Measurements from ENCODE around the gene SELPLG.

The SELPLG gene

DNA sequence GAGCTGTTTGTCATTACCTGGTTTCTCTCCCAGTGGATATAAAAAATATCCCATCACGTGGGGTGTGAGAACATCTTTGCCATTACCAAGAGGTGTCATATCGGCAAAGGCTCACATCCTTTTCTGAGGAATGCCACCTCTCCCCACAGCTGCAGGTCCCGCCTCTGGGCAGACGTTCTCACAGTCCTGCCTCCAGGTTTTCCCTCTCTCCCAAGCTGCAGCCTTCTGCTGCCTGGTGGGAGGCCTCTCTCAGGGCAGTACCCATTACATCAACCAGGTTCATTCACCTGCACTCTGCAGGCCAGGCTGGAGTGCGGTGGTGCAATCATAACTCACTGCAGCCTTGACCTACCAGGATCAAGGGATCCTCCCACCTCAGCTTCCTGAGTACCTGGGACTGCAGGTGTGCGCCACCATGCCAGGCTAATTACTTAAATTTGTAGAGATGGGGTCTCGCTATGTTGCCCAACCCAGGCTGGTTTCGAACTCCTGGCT, 20.9 kb downstream of the SELPLG start:
- H3K4me3 ChIP-seq (ENCODE audit: low read depth, low read length): no peak overlapping the region
- DNase-seq (ENCODE audit: low read depth): no peak
- TF ChIP-seq, protein P1, sequence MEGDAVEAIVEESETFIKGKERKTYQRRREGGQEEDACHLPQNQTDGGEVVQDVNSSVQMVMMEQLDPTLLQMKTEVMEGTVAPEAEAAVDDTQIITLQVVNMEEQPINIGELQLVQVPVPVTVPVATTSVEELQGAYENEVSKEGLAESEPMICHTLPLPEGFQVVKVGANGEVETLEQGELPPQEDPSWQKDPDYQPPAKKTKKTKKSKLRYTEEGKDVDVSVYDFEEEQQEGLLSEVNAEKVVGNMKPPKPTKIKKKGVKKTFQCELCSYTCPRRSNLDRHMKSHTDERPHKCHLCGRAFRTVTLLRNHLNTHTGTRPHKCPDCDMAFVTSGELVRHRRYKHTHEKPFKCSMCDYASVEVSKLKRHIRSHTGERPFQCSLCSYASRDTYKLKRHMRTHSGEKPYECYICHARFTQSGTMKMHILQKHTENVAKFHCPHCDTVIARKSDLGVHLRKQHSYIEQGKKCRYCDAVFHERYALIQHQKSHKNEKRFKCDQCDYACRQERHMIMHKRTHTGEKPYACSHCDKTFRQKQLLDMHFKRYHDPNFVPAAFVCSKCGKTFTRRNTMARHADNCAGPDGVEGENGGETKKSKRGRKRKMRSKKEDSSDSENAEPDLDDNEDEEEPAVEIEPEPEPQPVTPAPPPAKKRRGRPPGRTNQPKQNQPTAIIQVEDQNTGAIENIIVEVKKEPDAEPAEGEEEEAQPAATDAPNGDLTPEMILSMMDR (IDR thresholded peaks at IDR 0.05; ENCODE audit: control insufficient read depth, extremely low read depth, insufficient read depth): no peak

DNA sequence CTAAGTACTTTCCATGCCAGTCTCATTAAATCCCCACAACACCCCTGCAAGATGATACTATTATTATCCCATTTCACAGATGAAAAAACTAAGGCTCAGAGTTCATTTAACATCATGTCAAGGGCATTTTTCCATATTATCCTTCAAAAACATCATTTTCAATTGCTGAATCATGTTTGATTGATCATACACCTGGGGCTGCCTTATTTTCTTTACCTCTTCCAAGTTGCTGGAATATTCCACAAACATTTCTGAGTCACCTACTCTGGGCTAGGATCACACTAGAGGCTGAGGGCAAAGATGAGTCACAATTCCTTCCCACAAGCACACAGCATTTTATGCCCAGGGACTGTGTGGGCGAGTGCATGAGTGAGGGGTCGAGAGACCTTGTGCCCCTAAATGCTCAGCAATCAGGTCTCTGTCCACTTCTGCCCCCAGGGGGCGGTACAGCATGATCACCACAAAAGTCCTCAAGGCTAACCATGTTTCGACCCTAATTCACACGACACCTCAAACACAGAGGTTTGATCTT, 21.7 kb downstream of the SELPLG start:
- TF ChIP-seq, protein P1 (IDR thresholded peaks at IDR 0.05; ENCODE audit: control insufficient read depth, extremely low read depth, insufficient read depth): peak; percentile 26; the same call in 1 of the 2 replicates
- DNase-seq (ENCODE audit: low read depth): no peak
- no peak overlapping the region for H3K4me3 ChIP-seq (ENCODE audit: low read depth, low read length)

DNA sequence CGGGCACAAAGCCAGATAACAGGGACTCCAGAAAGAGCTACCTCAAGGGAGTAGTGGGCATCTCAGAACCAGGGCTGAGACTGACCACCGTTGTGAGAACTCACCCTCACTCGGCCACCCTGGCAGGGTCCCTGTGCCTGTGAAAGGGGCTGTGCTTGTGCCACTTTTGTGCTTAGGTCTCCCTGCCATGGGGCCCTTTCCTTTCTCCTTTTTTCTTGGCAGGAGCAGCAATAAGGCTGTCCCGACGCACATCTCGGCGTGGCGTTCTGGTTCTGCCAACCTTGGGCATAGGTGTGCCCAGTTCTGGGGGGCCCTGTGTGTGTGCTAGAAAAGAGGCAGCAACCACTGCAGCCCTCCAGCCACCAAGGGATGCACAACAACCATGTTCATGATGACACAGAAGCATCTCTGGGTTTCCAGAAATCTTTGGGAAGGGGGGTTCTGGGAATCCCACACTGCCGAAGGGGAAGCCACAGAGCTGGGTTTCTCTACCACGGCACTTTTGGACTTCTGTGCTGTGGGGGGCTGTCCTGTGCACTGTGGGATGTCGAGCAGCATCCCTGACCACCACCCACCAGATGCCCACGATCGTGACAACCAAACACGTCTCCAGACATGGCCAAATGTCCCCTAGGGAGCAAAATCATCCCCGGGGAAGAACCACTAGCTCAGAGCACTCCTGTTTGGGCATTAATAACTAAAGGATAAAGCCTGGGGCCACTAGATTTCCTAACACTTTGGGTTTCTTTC, 22.7 kb downstream of the SELPLG start:
- TF ChIP-seq, protein P1 (IDR thresholded peaks at IDR 0.05; ENCODE audit: control insufficient read depth, extremely low read depth, insufficient read depth): no peak
- DNase-seq (ENCODE audit: low read depth): no peak
- H3K4me3 ChIP-seq (ENCODE audit: low read depth, low read length): no peak overlapping the region

DNA sequence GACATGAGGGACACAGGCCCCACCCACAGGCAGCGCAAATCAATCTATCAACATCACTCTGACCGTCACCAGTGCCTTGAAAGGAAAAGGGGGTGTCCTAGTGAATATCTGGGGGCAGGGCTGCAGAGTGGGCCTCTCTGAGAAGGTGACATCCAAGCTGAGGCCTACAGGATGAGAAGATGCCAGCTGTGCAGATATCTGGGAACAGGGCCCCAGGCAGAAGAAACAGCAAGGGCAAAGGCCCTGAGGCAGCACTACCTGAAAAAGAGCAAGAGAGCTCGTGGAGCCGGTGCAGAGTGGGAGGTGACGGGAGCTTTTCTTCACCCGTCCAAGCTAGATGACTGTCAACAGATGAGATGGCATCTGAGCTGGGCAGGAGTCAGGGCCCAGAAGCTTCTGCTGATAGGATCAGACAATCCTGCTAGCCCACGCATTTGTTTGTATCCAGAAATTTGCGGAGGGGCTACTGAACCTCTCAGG, 23.3 kb downstream of the SELPLG start:
- TF ChIP-seq, protein P1 (IDR thresholded peaks at IDR 0.05; ENCODE audit: control insufficient read depth, extremely low read depth, insufficient read depth): no peak
- no peak overlapping the region for H3K4me3 ChIP-seq (ENCODE audit: low read depth, low read length)
- no peak for DNase-seq (ENCODE audit: low read depth)

DNA sequence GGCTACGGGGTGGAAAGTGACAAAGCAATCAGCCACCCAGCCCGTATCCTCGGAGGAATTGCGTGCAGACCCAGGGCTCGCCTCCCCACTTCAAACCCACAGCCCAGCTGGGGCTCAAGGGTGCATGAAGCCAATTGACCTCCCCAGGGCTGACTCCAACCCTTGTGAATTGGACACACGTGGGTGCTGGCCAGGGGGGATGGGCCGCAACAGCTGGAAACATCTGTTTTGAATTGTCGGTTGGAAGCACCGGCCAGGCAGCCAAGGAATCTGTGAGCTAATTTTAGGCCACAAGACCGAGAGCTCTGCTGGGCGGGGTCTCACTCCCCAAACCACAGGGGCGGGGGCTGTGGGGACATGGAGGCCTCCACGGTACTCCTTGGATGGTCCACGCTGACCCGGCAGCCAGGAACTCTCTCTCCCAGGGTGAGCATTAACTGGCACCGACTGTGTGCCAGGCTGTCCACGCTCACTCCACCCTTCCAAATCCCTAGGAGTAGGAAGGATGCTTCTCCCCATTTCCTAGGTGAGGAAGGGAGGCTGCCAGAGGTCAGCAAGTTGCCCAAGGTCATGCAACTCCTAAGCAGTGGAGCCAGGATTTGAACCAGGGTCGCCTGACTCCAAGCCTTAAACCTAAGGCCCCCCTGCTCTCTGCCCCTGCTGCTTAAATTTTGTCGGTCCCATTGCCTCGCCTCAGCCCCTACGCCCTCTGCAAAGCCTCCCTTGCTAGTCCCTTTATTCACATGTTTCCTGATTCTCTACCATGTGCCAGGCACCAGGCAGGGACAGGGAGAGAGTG, 24.0 kb downstream of the SELPLG start:
- no peak overlapping the region for H3K4me3 ChIP-seq (ENCODE audit: low read depth, low read length)
- no peak for DNase-seq (ENCODE audit: low read depth)
- TF ChIP-seq, protein P1 (IDR thresholded peaks at IDR 0.05; ENCODE audit: control insufficient read depth, extremely low read depth, insufficient read depth): no peak

DNA sequence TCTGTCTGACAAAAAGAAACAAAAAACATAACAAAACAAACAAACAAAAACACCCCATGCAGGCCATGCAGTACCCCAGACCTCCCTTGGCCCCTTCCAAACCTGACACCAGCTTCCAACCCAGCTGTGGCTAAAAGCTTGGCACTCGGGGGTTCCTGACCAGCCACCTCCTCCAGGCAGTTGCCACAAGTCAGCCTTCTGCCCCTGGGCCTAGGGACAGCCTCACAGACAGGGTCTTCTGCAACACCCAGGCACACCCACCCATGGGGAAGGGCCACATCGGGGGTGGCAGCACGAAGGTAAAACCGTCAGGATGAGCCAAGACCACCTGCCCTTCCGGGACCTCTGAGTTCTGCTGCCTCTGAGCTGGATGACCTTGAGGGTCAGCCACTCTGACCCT, 25.1 kb downstream of the SELPLG start:
- no peak for DNase-seq (ENCODE audit: low read depth)
- no peak overlapping the region for H3K4me3 ChIP-seq (ENCODE audit: low read depth, low read length)
- TF ChIP-seq, protein P1 (IDR thresholded peaks at IDR 0.05; ENCODE audit: control insufficient read depth, extremely low read depth, insufficient read depth): no peak
